ENCODE data around the gene ACOT8.
"Not testable (repeated sequence)": the region's sequence is repeated elsewhere in the genome, so short reads cannot be mapped to it uniquely, and the experiment has no call there.

Gene ACOT8

DNA sequence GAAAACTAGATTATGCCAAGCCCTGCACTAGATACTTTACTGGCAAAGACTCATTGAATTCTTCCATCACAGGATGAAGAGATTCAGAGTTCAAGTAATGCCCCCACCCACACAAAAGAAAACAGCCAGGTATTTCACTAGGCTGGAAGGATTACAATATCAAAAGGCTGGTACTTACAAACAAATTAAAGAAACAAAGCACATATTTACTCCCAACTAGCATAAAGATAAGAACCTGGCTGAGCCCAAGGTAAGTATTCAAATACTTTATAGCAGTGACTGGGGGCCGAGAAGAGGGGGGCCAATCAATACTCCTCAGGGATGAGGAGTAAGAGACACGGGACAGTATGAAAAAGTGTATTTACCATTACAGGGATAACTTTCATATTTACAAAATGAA is 3.7 kb downstream of the ACOT8 start:
- FAIRE-seq, result no peak
- DNase-seq (ENCODE audit: low spot score), result no peak

DNA sequence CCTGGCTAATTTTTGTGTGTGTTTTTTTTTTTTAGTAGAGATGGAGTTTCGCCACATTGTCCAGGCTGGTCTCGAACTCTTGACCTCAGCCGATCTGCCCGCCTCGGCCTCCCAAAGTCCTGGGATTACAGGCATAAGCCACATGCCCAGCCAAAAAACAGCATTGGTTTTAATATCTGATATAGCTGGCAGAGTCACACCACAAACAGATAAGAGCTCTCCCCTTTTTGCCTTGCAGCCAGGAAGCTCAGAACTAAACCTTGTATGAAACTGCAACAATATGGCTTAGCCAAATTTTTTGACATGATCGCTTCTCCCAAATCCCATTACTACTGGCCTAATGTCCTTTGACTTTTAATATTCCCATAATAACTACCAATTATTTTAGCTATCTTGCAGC is 4.9 kb downstream of the ACOT8 start:
- FAIRE-seq (no peak), DNase-seq (ENCODE audit: low spot score) (no peak)

DNA sequence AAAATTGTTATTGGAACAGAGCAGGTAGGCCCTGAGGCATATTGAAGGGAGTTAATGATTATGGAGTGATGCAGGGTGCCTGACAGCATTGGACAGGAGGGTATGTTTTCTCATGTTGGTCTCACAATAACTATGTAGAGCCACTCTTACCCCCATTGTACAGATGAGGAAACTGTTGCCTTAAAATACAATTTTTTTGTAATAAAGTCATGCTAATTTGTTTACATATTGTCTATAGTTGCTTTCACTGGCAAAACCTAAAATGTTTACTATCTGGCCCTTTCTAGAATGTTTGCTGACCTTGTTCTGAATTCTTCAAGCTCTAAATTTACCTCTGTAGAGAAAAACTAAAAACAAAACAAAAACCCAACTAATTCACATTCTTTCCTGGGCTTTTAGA is 5.7 kb downstream of the ACOT8 start:
- DNase-seq (ENCODE audit: low spot score) (no peak), FAIRE-seq (no peak)

DNA sequence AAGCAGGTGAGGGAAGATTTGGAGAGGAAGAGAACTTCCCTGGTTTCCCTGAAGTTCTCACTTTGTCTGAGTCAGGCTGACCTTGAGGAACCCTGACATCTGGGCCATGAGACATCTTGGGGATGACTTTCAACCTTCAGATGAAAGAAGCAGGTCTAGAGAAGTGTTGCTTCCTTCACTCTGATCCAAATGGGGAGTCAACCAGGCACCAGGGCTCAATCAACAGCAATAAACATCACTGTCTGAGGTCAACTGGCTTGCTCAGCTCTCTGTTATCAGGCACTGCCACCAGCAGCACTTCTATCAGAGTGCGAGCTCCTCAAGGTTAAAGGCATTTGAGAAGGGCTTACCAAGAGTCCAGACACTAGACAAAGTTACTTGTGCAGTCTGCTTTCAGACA is 6.3 kb downstream of the ACOT8 start:
- no peak for DNase-seq (ENCODE audit: low spot score)
- FAIRE-seq, result no peak

DNA sequence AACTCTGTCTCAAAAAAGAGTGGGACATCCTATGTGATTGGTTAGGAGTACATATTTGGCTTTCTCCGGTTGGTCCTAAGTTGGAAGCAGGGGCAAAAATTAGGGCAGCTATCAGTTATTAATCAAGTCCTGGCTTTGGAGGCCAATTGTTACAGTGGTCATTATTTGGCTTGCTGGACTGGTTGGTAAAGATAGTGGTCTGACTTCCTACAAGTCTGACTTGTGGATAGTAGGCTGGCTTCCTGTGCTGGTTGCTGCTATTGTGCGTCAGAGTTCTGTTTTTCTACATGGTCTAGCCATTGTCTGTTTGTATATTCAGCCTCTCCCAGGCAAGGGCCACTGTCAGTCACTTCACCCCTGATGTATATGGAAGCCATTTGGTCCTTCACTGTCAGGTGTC is 7.0 kb downstream of the ACOT8 start:
- DNase-seq (ENCODE audit: low spot score), result no peak
- no peak for FAIRE-seq

DNA sequence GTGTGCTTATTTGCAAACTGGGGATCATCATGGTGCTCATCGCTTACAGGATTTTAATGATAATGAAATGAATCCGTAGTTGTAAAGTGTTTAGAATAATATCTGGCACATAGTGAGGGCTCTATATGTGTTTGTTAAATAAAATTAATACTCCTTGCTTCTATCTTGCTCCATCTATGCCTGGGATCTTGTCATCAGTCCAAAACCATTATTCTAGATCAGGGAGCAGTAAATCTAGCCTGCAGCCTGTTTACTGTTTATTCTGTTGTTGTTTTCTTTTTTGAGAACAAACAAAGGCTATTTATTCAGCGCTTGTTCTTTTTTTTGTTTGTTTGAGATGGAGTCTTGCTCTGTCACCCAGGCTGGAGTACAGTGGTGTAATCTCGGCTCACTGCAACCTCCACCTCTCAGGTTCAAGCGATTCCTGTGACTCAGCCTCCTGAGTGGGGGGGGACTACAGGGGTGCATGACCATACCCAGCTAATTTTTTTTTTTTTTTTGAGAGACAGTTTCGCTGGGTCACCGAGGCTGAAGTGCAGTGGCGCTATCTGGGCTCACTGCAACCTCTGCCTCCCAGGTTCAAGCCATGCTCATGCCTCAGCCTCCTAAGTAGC is 8.1 kb downstream of the ACOT8 start:
- DNase-seq (ENCODE audit: low spot score) (no peak), FAIRE-seq (no peak)

DNA sequence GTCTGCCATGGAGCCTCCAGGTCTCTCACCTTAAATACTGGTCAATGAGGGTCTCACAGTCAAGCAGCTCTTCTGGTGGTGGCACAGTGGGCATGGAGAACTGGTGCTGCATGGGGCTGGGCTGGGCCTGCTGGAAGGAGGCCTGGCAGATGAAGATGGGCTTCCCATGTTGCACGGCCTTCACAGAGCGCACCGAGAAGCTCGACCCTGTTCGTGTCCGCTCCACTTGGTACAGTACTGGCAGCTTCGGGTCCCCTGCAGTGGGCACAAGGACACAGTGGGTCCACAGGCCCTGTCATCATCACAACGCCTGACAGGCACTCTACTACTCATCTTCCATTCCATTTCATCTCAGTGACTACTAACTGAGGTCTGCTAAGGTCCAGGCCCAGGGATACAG is 8.8 kb downstream of the ACOT8 start:
- DNase-seq (ENCODE audit: low spot score) (no peak), FAIRE-seq (no peak)

DNA sequence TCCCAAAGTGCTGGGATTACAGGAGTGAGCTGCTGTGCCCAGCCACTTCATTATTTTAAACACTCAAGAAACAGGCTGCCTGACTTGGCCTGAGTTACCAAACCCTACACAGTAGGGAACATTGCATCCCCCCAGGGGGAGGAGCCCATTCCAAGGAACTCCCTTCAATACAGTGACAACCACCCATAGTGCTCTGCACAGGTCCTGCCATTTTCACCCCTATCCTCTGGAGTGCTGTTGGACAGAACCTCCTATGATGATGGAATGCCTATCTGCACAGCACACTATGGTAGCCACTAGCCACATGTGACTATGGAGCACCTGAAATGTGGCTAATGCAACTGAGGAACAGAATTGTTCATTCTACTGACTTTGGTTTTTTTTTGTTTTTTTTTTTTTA is 11.7 kb downstream of the ACOT8 start:
- DNase-seq (ENCODE audit: low spot score) (no peak), FAIRE-seq (no peak)

DNA sequence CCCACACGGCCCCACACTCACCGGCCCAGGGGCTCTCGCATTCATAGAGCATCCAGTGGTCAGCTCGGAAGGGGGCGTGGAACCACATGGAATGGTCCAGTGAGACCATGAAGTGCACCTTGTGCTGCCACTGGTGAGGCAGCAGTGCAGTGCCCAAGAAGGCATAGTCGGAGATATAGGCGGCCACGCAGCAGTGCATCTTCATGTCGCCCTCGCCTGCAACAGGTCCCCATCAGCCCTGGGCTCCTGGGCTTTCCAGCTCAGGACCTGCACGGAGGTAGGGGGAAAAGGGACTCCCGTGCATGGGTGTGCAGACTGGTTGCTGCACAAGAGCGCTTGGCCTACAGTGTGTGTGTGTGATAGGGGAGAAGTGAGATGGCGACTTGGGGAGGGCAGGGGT is 13.7 kb downstream of the ACOT8 start:
- no peak for FAIRE-seq
- DNase-seq (ENCODE audit: low spot score), result no peak

DNA sequence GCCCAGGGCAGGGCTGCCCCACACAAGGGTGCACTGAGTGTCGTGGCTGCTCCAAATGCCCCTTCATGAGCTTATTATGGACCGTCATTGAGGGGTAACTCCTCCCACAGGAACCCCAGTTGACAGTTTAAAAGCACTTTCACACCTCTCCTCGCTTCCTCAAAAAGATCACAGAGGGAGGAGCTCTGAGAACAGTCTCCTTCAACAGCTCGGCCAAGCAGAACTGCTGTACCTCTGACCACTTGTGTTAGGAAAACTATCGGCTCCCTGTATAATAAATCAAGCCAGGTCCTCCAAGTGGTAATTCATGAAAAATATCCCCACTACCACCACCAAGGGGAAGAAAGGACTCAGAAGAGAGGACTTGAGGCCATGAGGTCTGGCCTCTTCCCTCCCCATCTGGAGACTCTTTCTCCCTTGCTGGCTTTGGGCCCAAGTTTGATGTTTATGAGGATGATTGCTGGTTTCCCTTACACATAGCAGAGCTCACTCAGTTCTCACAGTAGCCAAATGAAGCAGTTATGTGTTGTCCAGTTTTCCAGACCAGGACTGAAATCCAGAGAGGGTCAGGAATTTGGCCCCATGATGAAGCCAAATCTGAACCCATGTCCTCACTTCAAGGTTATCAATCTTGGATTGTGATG is 14.9 kb downstream of the ACOT8 start:
- no peak for FAIRE-seq
- no peak for DNase-seq (ENCODE audit: low spot score)

DNA sequence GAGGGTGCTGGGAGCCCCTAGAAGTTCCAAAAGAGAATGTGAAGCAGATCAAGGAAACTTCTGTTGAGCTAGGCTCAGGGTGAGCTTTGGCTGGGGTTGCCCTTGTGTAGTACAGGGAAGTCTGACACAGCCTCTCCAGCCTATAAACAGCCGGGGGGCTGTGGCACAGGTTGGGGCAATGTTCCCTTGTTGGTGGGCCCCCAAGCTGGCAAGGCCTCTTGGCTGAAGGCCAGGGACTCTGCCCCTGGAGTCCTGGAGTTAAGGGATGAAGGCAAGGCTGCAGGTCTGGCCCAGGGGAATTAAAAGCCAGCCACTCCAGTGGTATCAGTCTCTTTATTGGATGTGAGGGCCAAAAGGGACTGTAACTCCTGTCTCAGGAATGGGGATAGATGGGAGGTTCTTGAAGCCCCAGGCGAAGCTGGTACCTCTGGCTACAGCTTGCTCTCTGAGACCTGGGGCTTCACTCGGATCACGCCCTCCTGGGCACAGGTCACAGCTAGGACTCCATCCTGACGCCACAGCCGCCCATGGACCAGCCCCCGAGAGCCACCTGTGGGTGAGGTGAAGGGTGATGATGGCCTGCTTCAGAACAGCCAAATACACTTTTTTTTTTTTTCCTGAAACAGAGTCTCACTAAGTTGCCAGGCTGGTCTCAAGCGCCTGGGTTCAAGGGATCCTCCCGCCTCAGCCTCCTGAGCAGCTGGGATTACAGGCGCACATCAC is 15.6 kb downstream of the ACOT8 start:
- DNase-seq (ENCODE audit: low spot score) (no peak), FAIRE-seq (no peak)

DNA sequence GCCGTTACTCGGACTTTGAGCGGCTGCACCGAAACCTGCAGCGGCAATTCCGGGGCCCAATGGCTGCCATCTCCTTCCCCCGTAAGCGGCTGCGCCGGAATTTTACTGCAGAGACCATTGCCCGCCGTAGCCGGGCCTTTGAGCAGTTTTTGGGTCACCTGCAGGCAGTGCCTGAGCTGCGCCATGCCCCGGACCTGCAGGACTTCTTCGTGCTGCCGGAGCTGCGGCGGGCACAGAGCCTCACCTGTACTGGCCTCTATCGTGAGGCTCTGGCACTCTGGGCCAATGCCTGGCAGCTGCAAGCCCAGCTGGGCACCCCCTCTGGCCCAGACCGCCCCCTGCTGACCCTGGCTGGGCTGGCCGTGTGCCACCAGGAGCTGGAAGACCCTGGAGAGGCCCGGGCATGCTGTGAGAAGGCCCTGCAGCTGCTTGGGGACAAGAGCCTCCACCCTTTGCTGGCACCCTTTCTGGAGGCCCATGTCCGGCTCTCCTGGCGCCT is 16.4 kb downstream of the ACOT8 start:
- DNase-seq (ENCODE audit: low spot score), result no peak
- FAIRE-seq, result no peak

DNA sequence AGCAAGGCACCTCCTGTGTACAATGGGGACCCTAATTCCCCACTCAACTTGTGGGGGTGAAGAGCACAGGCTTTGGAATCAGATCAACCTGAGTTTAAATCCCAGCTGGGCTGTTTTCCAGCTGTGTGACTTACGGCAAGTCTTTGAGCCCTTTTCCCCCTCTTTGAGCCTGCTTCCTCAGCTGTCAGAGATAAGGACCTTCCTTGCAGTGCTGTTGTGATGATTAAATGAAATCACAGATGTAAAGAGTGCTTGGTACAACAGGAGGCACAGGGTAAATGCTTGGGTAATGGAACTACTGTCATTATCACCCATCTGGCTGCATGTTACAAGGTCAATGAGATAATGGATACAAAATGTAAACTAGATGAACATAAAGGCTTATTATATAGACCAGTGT is 20.4 kb downstream of the ACOT8 start:
- no peak for DNase-seq (ENCODE audit: low spot score)
- no peak for FAIRE-seq

DNA sequence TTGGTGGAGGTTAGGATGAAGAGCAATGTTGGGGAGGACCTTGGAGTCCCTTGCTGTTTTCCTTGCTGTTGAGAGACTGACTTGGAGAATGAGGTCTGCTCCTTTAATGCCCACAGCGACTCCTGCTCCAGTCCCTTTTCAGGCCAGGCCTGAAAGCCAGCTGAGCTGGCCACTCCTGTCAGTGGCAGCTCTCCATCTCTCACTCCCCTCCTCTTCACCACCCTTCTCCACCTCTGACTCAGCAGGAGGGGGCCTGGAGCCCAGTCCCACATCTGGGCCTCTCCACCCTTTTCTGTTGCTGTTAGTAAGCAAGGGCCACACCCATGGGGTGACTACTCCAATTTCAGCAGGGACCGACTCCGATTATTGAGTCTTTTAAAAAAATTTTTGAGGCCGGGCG is 21.4 kb downstream of the ACOT8 start:
- no peak for DNase-seq (ENCODE audit: low spot score)
- no peak for FAIRE-seq

DNA sequence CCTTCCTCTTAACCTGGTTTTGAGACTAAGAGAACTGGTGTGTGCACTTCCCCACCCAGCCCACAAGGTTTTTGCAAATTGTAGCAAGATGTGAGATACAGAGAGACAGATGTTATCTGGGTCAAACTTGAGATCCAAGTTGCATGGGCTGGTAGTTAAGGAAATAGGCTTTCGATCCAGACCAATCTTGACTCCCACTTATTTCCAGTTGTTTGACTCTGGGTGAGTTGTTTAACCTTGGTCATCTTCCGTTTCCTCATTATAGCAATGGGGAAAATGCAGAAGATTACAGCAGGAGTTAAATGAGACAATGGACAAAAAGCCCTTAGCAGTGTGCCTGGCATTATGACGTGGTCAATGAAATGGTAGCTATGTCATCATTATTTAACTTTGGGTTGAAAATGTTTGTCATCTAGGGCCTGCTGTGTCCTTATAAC is 21.8 kb downstream of the ACOT8 start:
- DNase-seq (ENCODE audit: low spot score), result no peak
- no peak for FAIRE-seq

DNA sequence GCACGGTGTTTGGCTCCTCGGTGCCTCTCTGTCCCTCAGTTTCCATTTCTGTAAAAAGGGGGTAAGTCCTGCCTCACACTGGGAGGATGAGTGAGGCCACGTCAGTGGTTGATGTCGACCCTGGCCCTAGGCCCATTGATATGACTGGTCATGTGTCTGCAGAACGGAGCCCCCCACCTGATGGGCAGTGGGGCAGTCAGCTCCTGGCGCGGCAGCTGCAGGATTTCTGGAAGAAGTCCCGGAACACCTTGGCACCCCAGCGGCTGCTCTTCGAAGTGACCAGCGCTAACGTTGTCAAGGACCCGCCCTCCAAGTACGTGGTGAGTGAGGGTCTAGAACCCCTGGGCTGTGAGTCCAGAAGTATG is 22.4 kb downstream of the ACOT8 start:
- DNase-seq (ENCODE audit: low spot score) (no peak), FAIRE-seq (no peak)

DNA sequence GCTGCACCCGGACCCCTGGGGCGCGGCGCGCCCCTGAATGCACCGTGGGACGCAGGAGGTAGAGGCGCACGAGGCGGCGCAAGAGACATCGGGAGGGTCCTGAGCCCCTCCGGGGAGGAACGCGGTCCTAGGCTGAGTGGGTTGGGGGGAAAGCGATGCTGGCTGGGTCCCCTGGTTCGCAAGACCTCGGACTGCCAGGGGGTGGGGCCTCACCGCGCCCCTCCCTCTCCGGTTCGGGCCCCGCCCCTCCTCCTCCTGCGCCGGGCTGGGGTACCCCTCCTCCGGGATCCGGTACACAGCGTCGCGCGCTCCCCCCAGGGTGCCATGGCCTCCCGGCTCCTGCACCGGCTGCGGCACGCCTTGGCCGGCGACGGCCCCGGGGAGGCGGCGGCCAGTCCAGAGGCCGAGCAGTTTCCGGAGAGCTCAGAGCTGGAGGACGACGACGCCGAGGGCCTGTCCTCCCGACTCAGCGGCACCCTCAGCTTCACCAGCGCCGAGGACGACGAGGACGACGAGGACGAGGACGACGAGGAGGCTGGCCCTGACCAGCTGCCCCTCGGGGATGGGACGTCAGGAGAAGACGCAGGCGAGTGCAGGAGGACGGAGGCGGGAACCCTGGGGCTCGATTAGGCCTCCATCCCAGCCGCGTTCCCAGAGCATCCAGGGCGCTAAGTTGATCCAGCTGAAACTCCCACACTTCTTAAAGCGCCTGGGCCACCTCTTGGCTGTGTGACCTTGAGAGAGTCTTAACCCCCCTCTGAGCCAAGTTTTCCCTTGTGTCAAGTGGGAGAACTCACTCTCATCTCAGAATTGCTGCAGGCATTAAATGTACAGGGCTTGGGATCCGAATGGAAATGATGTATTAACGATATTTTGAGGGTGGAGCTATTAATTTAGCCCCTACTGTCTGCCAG is 23.1 kb downstream of the ACOT8 start:
- DNase-seq (ENCODE audit: low spot score), result peak; percentile 29
- FAIRE-seq, result no peak

DNA sequence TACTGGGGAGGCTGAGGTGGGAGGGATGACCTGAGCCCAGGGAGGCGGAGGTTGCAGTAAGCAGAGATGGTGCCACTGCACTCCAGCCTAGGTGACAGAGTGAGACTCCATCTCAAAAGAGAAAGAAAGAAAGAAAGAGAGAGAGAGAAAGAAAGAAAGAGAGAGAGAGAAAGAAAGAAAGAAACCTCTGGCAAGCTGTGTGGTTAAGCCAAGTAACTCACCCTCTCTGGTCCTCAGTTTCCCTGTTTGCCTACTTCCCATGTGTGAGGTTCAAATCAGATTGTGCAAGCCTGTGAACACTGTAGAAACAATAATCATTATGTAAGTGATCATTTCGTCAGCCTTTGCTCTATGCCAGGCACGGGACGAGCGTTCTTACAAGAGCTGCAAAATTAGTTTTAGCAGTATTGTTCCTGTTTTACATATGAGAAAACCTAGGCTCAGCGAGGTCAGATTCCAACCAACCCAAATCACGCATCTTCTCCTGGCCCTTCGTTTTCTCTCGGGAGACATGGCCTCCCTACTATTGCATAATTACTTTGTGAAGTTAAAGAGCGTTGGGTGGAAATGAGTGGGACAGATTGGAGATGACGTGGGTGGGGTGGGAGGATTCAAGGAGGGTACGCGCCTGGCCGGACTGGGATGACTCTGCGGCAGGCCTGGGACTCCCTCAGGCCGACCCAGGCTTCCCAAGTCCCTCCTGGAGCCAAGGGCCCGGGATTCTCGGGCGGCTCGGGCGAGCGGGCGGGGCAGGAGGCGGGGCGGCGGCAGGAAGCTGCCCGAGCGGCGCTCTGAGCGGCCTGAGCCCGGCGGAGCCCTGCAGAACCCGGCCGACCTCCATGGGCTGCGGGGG is 23.9 kb downstream of the ACOT8 start, which contains the start of gene SNX21:
Gene SNX21, plus strand, starts transcription at position 770 of the 853 bp plus-strand sequence. CDS start 121 bp downstream, outside the sequence.
- FAIRE-seq (no peak), DNase-seq (ENCODE audit: low spot score) (peak; percentile 64)

DNA sequence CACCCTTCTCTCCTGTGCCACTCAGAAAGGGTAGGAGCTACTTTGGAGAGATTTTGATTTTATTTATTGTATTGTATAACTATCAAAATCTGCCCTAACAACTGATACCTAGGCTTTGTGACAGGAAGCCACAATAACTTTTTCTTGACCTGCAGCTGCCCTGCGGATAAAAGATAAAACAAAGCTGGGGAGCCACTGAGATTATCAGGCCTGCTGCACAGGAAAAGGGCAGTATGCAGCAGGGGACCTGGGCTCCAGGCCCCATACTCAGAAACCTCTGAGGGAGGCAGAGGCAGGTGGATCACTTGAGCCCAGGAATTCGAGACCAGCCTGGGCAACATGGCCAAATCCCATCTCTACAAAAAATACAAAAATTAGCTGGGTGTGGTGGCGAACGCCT is 24.6 kb downstream of the ACOT8 start:
- FAIRE-seq (no peak), DNase-seq (ENCODE audit: low spot score) (no peak)

DNA sequence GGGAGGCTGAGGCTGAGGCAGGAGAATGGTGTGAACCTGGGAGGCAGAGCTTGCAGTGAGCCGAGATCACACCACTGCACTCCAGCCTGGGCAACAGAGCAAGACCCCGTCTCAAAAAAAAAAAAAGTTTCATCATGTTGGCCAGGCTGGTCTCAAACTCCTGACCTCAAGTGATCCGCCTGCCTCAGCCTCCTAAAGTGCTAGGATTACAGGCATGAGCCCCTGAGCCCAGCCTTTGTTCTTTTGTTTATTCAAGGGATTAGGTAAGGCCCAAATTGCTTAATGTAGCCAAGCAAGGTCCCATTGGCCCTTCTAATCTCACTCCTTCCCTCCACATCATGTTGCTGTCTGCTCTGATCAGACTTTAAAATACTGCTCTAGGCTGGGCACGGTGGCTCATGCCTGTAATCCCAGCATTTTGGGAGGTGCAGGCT is 27.5 kb downstream of the ACOT8 start:
- not testable (repeated sequence) for FAIRE-seq; DNase-seq (ENCODE audit: low spot score)

DNA sequence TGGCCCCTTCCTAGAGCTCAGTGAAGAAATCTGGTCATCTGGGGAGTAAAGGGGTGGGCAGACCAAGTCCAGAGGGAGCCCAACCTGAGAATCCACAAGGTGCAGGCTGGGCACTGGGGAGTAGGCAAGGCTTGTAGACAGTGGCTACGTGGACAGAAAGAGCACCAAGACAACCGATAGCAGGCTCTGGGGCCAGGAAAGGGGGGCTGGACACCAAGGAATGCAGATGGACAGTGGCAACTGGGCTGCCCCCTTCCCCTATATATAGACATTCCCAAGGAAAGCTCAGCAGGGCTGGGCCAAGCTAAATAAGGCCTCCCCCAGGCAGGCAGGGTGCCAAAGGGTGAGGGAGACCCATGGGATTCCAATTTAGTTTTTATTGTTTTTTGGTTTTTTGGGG is 28.6 kb downstream of the ACOT8 start:
- FAIRE-seq, result no peak

More for the DNA sequence above, 28.6 kb downstream of the ACOT8 start:
- DNase-seq (ENCODE audit: low spot score), result no peak
